Measurements from ENCODE around the gene A4GALT. TPM values are rescaled to one million over a fixed set of nuclear protein-coding genes. Genes with fewer than 3 reads are reported as not detected.

Gene A4GALT
- total and polyA plus RNA-seq, 2 of the 13 experiments (the other 11 are each of a cell fraction or from before 2014, with no cell fraction given): 0.09 to 1.1 TPM

GRCh38 chr22:42645938-42646568 lies 74.6 kb downstream of the A4GALT start (continued):
- TF ChIP-seq ZNF276 (CRISPR knock-in tag; IDR thresholded peaks at IDR 0.05; ENCODE audit: low read depth) (no peak), ZNF503 (CRISPR knock-in tag; IDR thresholded peaks at IDR 0.05) (no peak), MIER2 (CRISPR knock-in tag; IDR thresholded peaks at IDR 0.05) (no peak), SP5 (CRISPR knock-in tag; IDR thresholded peaks at IDR 0.05; ENCODE audit: borderline replicate concordance, low read depth) (no peak), CC2D1A (CRISPR knock-in tag; IDR thresholded peaks at IDR 0.05) (no peak), ZNF337 (CRISPR knock-in tag; IDR thresholded peaks at IDR 0.05; ENCODE audit: borderline replicate concordance, low read depth) (no peak), TRAFD1 (CRISPR knock-in tag; IDR thresholded peaks at IDR 0.05; ENCODE audit: borderline replicate concordance) (no peak), MAFK (conservative IDR thresholded peaks at IDR 0.05 in 1 of 2, IDR thresholded peaks at IDR 0.05 in 1 of 2; ENCODE audit: low read length in 2 of 2) (no peak), KDM5A (IDR thresholded peaks at IDR 0.05; ENCODE audit: borderline replicate concordance, low read length) (no peak), HMGXB4 (CRISPR knock-in tag; IDR thresholded peaks at IDR 0.05; ENCODE audit: borderline replicate concordance in 1 of 2, low read depth in 1 of 2) (no peak), ZNF282 (IDR thresholded peaks at IDR 0.05; ENCODE audit: partially characterized antibody) (no peak), KLF15 (CRISPR knock-in tag; IDR thresholded peaks at IDR 0.05; ENCODE audit: borderline replicate concordance) (no peak), MXD4 (CRISPR knock-in tag; IDR thresholded peaks at IDR 0.05) (no peak), MIER3 (CRISPR knock-in tag; IDR thresholded peaks at IDR 0.05; ENCODE audit: borderline replicate concordance) (no peak), ZNF567 (CRISPR knock-in tag; IDR thresholded peaks at IDR 0.05; ENCODE audit: borderline replicate concordance) (no peak), FUBP1 (CRISPR knock-in tag; IDR thresholded peaks at IDR 0.05; ENCODE audit: borderline replicate concordance) (no peak), BCL3 (CRISPR knock-in tag; IDR thresholded peaks at IDR 0.05) (no peak)

All from HepG2 (cell line).